NOMO-1 treated with DMSO at 0.1 percent for 48 hours (cell line): ENCODE results near the gene TEFM.
"Not testable (repeated sequence)": the region's sequence is repeated elsewhere in the genome, so short reads cannot be mapped to it uniquely, and the experiment has no call there.

ENCODE experiments used
- DNase-seq: peaks from one replicate; lab custom pipeline; 2025; ENCODE audit not compliant: unreplicated experiment; lab: John Stamatoyannopoulos, UW

Gene TEFM

DNA sequence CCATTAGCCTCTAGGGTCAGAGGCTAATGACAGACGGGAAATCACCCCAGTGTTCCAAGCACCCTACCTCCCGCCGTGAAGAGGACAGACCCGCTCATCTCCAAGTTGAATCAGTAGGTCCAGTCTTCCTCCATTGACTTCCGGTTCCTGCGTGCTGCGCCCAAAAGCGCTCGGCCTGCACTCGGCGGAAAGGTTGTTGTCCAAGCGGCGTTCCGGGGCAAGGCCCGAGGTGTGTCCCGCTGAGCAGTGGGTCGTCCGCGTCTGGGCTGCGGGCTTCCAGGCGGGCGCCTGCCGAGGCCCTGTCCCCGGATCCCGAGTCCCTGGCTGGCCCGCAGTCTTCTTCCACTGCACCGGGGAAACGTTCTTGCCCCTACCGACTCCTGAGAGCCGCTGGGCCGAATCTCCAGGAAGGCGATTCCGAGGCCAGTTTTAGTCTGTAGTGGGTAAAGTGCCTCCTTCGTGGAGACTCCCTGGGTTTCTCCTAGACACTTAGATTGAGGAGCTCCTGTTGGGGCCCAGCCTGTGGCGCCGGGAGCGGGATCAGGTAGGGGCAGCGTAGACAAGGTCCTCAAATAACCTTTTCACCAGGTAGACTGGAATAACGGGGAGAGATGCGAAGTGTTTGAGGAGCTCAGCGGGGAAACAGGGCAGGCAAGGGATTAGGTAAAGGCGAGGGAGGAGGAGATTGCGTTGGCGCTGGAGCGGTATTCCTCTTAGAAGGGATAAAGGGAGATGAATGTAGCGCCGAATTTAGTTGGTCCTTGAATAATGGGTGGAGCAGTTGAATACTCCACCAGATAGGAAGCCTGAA is at the start of gene TEFM:
Gene TEFM (minus strand): TSS at position 138 of the 811 bp plus-strand sequence. CDS start 40 bp downstream, at position 98.
- DNase-seq = peak; percentile 90

- peak; percentile 71 for DNase-seq
These were observed 48.2 kb upstream of the TEFM start for GRCh38 chr17:30954046-30954830.

DNA sequence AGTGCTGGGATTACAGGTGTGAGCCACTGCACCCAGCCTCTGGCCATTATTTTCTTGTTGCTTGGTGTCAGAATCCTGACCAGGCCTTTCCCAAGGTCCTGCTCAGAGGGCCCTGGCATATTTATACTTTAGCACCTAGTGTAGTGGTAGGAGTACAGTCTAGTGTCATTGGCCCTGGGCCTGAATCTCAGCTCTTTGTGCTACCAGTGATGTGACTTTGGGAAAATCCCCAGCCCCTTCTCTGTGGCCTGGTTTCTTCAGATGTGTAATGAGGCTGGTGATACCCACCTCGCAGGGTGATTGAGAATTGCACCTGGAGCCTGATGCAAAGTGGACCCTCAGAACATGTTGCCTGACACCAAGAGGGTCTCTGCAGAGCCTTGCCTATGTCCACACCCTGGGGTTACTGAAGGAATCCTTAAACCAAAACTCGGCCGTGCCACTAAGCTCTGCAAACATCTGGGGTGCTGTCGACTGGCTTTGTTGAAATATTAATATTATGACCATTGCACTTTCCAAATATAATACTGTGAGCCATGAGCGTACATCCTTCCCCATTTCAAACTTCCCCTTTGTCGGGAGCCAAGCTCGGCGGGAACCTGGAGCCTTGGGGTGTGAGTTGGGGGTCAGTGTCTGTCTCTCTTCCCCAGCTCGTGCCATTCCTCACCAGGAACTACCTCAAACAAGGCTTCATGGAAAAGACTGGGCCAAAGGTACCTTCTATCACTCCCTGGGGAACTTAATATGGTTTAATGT is 46.8 kb upstream of the TEFM start:
- DNase-seq = peak; percentile 66

- DNase-seq = no peak
These were observed 44.8 kb upstream of the TEFM start for GRCh38 chr17:30950669-30951399.

GRCh38 chr17:30950189-30950588 is 44.2 kb upstream of the TEFM start:
- DNase-seq = no peak

DNA sequence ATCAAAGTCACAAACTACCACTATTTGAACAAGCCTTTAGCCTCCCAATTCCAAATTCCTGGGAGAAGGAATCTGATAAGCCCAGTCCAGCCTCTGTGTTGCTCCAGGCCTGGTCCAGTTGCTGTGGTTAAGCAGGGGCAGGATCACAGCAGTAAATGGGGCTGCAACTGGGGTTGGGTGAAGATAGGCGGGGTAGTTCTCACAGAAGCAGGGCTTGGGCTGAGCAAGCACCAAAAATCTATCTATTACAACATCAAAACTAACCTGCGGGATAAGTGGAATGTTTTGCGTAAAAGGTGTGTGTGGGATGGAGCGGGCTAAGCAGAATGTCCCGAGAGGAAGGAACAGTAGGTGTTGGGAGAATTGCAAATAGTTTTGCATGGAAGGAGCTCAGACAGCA is 41.8 kb upstream of the TEFM start:
- no peak for DNase-seq

GRCh38 chr17:30942308-30943079 is 36.5 kb upstream of the TEFM start:
- DNase-seq = no peak

DNA sequence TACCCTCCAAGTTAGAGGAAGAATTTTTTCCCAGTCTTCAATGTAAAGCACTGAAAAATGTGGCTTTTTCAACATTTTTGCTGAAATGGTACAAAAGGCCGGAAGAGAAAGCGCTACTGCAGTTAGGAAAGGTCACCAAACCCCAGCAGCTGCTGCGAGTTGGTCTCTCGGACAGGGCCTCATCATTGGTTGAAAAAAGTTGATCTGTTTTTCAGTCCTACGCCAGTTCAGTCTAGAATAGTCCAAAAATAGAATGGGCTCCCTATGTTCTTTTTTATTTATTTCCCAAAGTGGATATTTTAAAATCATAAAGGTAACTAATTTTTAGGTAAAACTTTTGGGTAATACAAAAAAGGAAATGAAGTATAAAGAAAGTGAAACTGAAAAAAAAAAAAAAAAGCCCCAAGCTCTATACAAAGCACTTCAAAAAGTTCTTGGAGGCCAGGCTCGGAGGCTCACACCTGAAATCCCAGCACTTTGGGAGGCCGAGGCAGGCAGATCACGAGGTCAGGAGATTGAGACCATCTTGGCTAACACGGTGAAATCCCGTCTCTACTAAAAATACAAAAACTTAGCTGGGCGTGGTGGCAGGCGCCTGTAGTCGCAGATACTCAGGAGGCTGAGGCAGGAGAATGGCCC is 33.1 kb upstream of the TEFM start:
- peak; percentile 74 for DNase-seq

DNA sequence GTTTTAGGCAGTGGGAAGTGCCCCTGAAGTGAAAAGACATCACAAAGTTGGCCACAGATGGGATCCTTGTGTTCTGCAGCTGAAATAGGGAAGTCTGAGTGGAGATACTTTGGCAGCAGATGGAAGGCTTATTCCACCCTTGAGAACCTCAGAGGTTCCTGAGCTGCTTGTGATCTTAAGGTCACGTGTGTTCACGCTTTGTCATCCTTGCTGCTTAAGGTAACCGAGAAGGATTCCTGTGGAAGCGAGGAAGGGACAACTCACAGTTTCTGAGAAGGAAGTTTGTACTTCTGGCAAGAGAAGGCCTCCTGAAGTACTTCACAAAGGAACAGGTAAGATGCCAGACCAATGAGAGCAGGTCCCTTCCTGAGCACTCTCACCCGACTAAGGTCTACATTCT is 27.9 kb upstream of the TEFM start:
- no peak for DNase-seq

DNA sequence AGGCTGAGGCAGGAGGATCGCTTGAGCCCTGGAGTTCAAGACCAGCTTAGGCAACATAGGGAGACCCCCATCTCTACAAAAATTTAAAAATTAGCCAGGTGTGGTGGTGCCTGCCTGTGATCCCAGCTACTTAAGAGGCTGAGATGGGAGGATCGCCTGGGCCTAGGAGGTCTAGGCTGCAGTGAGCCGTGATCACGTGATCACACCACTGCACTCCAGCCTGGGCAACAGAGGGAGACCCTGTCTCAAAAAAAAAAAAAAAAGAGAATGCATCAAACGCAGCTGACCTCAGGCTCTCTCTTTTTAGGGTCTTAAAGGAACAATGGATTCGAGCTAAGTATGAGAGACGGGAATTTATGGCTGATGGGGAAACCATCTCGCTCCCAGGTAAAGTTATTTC is 25.5 kb upstream of the TEFM start:
- not testable (repeated sequence) for DNase-seq

DNA sequence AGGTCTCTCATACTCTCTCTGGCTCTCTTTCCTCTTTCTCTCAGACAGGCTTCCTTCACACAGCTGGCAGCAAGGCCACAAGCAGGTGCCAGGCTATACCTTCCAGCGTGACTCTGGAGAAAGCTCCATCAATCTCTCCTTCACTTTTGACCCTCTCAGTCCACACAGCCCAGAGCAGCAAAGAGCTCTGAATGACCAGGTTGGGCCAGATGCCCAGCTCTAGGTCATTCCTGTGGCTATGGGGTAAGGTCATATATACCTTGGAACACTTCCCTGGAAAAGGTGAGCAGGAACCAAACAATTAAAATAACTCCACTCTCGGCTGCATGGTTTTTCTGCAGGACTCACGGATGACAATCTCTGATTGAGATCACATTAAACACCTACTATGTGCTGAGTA is 24.5 kb upstream of the TEFM start:
- DNase-seq = no peak

GRCh38 chr17:30929861-30930260 is 23.8 kb upstream of the TEFM start:
- DNase-seq = not testable (repeated sequence)

GRCh38 chr17:30929081-30929633 is 23.1 kb upstream of the TEFM start:
- DNase-seq = no peak

- DNase-seq = no peak
These were observed 22.5 kb upstream of the TEFM start for GRCh38 chr17:30928584-30928983.

DNA sequence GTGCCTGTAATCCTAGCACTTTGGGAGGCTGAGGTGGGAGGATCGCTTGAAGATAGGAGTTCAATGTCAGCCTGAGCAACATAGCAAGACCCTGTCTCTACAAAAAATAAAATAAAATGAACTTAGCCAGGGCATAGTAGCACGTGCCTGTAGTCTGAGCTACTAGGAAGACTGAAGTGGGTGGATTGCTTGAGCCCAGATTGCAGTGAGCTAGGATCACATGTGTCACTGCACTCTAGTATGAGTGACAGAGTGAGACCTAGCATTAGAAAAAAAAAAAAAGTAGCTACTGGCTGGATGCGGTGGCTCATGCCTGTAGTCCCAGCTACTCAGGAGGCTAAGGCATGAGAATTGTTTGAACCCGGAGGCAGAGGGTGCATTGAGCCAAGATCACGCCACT is 21.7 kb upstream of the TEFM start:
- no peak for DNase-seq

DNA sequence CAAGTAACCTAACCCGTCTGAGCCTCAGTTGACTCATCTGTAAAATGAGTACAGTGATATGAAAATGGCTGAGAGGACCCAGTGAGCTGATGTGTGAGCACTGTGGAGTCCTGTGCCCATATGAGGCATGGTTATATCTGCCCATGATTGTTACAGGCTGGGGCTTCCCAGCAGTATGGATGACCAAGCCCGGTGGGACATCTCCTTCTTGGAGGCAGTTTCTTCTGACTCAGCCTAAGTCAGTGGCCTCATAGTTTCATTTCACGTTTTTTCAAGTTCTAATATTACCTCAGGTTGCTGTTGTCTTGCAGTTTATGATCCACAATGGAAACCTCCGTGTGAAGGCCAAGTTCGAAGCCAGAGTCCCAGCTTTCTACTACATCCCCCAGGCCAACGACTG is 20.5 kb upstream of the TEFM start:
- peak; percentile 60 for DNase-seq

GRCh38 chr17:30924341-30924740 is 18.3 kb upstream of the TEFM start:
- no peak for DNase-seq

DNA sequence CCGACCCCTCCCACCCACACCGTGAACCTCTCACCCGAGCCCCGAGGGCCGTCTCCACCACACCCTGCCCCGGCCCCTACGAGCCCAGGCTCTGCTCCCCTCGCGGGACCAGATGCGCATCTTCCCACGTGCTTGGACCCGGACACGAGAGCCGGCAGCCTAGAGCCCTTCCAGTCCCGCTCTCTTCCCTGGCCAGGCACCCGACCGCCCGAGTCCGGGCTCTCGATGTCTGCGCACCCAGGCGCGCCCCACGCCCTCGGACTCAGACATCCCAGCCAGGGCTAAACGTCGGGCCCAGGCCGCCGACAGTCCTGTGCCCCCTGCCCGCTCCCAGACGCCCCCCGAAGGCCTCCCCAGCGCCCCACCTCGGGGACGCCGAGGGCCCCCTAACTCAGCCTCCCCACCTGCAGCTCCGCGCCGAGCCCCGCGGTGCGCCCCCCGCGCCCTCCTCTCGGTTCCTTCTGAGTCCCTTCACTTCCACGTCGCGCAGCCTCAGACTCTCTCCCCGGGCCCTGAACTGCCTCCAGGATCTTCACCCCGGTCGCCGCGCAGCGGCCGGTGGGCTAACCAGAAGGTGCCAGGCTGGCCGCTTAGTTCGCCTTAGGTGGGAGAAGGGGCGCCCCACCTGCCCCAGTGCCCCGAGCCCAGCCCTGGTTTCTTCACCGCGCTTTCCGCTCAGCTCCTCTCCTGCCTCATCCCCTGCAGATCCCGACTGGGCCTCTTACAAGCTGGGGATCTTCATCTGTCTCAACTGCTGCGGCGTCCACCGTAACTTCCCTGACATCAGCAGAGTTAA is 16.4 kb upstream of the TEFM start:
- DNase-seq = peak; percentile 5
